ENCODE data around the gene EFR3B. TPM values are rescaled to one million over a fixed set of nuclear protein-coding genes. Genes with fewer than 3 reads are reported as not detected.

EFR3B gene
- total and polyA plus RNA-seq, 2 of the 13 experiments (the other 11 are each of a cell fraction or from before 2014, with no cell fraction given), result 0.42 TPM

DNA sequence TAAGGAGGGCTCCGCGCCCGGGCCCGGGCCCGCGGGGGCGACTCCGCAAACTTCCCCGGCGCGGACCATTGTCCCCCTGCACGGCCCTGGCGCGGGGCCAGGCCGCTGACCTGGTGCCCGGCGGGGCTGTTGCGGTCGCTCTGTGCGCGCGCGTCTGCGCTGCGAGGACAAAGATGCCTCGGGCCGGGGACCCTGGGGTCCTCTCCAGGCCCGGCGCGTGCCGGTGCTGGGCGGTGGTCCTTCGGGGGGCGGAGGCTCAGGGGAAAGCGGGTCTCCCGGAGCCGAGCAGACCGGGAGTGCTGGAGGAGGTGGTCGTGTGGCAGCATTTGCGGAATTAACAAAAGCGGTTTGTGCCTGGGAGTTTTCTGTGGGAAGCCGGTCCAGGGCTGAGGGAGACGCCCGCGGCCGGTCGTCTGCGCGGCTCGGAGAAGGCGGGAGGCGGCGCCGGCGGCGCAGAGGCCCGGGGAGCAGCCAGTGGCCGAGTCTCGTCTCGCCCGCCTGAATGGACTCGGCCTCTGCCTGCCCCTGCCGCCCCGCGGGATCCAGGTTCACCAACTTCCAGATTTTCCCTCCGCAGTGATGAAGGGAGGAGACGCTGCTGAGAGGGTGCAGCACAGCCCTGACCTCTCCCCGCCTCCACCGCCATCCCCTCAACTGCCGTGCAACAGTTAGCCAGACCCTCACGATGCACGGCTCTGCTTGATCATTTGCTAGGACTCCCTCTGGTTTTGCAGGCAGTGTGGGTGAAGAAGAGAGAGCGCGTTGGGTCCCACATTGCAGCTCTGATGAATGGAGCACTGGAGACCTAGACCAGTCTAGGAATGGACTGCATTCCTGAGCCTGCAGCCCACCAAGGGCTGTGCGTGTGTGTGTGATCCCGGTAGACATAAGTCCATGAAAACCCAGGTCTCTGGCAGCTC lies 705 bp downstream of the EFR3B start (continued):
- TF ChIP-seq, protein P1, sequence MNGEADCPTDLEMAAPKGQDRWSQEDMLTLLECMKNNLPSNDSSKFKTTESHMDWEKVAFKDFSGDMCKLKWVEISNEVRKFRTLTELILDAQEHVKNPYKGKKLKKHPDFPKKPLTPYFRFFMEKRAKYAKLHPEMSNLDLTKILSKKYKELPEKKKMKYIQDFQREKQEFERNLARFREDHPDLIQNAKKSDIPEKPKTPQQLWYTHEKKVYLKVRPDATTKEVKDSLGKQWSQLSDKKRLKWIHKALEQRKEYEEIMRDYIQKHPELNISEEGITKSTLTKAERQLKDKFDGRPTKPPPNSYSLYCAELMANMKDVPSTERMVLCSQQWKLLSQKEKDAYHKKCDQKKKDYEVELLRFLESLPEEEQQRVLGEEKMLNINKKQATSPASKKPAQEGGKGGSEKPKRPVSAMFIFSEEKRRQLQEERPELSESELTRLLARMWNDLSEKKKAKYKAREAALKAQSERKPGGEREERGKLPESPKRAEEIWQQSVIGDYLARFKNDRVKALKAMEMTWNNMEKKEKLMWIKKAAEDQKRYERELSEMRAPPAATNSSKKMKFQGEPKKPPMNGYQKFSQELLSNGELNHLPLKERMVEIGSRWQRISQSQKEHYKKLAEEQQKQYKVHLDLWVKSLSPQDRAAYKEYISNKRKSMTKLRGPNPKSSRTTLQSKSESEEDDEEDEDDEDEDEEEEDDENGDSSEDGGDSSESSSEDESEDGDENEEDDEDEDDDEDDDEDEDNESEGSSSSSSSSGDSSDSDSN (CRISPR knock-in tag; IDR thresholded peaks at IDR 0.05), result peak; percentile 49; the same call in 1 of the 2 replicates
- TF ChIP-seq, protein P2, sequence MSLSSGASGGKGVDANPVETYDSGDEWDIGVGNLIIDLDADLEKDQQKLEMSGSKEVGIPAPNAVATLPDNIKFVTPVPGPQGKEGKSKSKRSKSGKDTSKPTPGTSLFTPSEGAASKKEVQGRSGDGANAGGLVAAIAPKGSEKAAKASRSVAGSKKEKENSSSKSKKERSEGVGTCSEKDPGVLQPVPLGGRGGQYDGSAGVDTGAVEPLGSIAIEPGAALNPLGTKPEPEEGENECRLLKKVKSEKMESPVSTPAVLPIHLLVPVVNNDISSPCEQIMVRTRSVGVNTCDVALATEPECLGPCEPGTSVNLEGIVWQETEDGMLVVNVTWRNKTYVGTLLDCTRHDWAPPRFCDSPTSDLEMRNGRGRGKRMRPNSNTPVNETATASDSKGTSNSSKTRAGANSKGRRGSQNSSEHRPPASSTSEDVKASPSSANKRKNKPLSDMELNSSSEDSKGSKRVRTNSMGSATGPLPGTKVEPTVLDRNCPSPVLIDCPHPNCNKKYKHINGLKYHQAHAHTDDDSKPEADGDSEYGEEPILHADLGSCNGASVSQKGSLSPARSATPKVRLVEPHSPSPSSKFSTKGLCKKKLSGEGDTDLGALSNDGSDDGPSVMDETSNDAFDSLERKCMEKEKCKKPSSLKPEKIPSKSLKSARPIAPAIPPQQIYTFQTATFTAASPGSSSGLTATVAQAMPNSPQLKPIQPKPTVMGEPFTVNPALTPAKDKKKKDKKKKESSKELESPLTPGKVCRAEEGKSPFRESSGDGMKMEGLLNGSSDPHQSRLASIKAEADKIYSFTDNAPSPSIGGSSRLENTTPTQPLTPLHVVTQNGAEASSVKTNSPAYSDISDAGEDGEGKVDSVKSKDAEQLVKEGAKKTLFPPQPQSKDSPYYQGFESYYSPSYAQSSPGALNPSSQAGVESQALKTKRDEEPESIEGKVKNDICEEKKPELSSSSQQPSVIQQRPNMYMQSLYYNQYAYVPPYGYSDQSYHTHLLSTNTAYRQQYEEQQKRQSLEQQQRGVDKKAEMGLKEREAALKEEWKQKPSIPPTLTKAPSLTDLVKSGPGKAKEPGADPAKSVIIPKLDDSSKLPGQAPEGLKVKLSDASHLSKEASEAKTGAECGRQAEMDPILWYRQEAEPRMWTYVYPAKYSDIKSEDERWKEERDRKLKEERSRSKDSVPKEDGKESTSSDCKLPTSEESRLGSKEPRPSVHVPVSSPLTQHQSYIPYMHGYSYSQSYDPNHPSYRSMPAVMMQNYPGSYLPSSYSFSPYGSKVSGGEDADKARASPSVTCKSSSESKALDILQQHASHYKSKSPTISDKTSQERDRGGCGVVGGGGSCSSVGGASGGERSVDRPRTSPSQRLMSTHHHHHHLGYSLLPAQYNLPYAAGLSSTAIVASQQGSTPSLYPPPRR (CRISPR knock-in tag; IDR thresholded peaks at IDR 0.05; ENCODE audit: borderline replicate concordance), result no peak
- TF ChIP-seq HMGA1 (CRISPR knock-in tag; conservative IDR thresholded peaks at IDR 0.05) (no peak), GABPB1 (CRISPR knock-in tag; IDR thresholded peaks at IDR 0.05) (no peak), NFYC (CRISPR knock-in tag; IDR thresholded peaks at IDR 0.05) (no peak), ATM (IDR thresholded peaks at IDR 0.05; ENCODE audit: borderline replicate concordance) (no peak), ZSCAN30 (CRISPR knock-in tag; IDR thresholded peaks at IDR 0.05) (no peak), SIX1 (CRISPR knock-in tag; IDR thresholded peaks at IDR 0.05; ENCODE audit: borderline replicate concordance) (no peak), RBM22 (optimal IDR thresholded peaks at IDR 0.05; ENCODE audit: low read length) (no peak), SMAD1 (CRISPR knock-in tag; IDR thresholded peaks at IDR 0.05; ENCODE audit: borderline replicate concordance, low read depth) (no peak), PTBP1 (IDR thresholded peaks at IDR 0.05; ENCODE audit: low read depth, low read length, poor library complexity, severe bottlenecking) (no peak), MTF1 (CRISPR knock-in tag; IDR thresholded peaks at IDR 0.05) (no peak)
- TF ChIP-seq, protein P3, sequence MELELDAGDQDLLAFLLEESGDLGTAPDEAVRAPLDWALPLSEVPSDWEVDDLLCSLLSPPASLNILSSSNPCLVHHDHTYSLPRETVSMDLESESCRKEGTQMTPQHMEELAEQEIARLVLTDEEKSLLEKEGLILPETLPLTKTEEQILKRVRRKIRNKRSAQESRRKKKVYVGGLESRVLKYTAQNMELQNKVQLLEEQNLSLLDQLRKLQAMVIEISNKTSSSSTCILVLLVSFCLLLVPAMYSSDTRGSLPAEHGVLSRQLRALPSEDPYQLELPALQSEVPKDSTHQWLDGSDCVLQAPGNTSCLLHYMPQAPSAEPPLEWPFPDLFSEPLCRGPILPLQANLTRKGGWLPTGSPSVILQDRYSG (CRISPR knock-in tag; IDR thresholded peaks at IDR 0.05), result no peak
- TF ChIP-seq, protein P4, sequence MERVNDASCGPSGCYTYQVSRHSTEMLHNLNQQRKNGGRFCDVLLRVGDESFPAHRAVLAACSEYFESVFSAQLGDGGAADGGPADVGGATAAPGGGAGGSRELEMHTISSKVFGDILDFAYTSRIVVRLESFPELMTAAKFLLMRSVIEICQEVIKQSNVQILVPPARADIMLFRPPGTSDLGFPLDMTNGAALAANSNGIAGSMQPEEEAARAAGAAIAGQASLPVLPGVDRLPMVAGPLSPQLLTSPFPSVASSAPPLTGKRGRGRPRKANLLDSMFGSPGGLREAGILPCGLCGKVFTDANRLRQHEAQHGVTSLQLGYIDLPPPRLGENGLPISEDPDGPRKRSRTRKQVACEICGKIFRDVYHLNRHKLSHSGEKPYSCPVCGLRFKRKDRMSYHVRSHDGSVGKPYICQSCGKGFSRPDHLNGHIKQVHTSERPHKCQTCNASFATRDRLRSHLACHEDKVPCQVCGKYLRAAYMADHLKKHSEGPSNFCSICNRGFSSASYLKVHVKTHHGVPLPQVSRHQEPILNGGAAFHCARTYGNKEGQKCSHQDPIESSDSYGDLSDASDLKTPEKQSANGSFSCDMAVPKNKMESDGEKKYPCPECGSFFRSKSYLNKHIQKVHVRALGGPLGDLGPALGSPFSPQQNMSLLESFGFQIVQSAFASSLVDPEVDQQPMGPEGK (CRISPR knock-in tag; IDR thresholded peaks at IDR 0.05), result no peak
- TF ChIP-seq, protein P5, sequence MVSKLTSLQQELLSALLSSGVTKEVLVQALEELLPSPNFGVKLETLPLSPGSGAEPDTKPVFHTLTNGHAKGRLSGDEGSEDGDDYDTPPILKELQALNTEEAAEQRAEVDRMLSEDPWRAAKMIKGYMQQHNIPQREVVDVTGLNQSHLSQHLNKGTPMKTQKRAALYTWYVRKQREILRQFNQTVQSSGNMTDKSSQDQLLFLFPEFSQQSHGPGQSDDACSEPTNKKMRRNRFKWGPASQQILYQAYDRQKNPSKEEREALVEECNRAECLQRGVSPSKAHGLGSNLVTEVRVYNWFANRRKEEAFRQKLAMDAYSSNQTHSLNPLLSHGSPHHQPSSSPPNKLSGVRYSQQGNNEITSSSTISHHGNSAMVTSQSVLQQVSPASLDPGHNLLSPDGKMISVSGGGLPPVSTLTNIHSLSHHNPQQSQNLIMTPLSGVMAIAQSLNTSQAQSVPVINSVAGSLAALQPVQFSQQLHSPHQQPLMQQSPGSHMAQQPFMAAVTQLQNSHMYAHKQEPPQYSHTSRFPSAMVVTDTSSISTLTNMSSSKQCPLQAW (CRISPR knock-in tag; IDR thresholded peaks at IDR 0.05), result 0 out of 2 replicates have a peak, but pooled peaks have one; percentile 55
